RPMI7951 (cell line): ENCODE data around the gene BRI3. TPM values are rescaled to one million over a fixed set of nuclear protein-coding genes. Genes with fewer than 3 reads are reported as not detected.

ENCODE experiments used
- DNase-seq: peaks from one replicate; pipeline ENCODE4 v3.0.0-alpha.2; 2012; ENCODE audit warnings: low read depth
- total RNA-seq: library from RNA; depleted of rRNA; stranded (reverse); fragments of >200 nt; shearing (Covaris generic); gene quantifications from 2 replicates; pipeline ENCODE4 v1.2.3, GENCODE V29; 2014

Gene BRI3
- total RNA-seq, 1 experiment from 2014 or later = 76.9 TPM

DNA sequence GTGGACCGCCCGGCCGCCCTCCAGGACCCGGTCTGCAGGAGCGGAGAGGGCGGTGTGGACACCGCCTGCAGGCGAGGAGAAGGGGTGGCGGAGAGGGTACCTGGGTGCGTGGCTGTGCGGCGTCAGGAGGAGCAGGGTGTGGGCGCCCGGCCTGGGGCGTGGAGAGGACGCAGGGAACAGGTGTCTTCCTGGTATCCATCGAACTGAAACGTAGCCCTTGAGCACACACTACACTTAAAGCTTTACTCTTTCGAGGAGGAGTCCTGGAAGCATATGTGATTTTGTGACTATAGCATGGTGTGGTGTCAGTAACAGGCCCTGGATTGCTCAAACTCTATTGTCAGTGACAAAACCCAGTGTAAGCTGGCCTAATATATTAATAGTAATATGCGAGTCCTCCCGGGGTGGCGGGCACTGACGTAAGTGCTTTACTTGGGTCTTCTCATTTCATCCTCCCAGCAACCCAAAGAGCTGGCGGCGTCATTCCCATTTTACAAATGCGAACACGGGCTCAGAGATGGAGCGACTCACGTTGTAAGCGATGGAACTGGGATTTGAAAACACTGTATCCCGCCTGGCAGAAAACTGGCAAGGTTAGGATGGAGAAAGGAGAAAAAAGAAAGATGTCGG is 28.9 kb upstream of the BRI3 start:
- peak; percentile 3 for DNase-seq

- DNase-seq = no peak
Measured at GRCh38 chr7:98254516-98254915, 27.0 kb upstream of the BRI3 start.

GRCh38 chr7:98254951-98255610 is 26.4 kb upstream of the BRI3 start:
- no peak for DNase-seq

DNA sequence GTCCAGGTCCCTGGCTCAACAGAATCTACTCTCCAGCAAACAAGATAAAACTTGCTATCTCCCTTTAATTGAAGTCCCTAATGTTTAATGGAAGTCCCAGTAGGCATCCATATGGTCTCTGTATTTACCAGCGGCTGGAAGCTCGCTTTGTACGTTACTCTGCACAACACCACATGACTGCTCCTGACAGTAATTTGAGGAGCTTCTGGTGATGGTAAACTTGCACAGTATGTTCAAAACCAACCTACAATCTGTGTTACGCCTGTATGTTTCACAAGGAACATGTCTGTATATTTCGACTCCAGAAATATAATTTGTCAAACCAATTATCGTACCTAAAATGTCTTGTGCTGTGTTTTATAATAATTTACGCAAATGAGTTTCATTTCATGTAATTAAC is 25.1 kb upstream of the BRI3 start:
- DNase-seq = no peak

DNA sequence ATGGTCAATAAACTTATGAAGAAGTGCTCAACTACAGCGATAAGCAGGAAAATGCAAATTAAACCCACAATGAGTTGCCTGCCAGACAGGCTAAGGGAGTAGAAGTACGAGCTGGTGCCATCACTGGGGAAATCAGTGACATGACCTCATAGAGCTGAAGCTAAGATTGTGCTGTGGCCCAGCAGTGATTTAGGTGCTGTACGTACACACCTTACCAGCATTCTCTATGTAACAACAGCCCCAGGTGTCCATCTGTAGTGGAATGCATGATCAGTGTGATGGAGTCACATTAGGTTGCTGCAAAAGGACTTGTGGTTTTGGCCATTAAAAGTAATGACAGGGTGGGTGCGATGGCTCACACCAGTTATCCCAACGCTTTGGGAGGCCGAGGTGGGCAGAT is 23.8 kb upstream of the BRI3 start:
- DNase-seq = no peak

GRCh38 chr7:98265841-98266271 is 15.6 kb upstream of the BRI3 start:
- DNase-seq = peak; percentile 41

DNA sequence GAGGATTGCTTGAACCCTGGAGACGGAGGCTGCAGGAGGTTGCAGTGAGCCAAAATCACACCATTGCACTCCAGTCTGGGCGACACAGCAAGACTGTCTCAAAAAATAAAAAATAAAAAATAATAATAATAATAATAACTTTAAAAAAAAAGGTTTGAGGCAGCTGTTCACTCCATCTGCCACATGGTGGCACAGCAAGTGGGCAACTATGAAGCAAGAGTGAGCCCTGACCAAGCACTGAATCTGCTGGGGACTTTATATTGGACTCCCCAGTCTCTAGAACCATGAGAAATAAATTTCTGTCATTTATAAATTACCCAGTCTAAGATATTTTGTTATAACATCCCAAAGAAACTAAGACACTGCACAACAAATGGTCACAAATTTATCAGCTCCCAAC is 14.6 kb upstream of the BRI3 start:
- peak; percentile 21 for DNase-seq

- DNase-seq = no peak
Measured at GRCh38 chr7:98267303-98267702, 14.2 kb upstream of the BRI3 start.

GRCh38 chr7:98276241-98276761 is 5.2 kb upstream of the BRI3 start:
- no peak for DNase-seq

DNA sequence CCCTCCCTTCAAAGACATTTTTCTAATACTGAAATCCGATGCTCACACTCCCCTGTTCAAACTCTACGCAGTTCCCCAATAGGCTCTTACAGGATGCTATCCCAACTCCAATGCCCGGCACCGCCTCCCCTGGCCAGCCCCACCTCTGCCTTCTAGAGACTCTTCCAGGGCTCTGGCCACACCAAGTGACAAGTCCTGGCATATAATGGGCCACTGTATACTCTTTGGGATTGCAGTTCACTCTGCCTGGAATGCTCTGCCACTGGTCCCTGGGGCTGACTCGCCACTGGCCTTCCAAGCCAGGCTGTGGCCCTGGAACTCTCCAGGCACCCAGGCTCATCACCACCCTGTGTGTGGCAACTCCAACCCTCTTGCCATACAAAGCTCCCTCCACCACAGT is 3.1 kb upstream of the BRI3 start:
- DNase-seq = no peak

- no peak for DNase-seq
Measured at GRCh38 chr7:98278936-98279335, 2.5 kb upstream of the BRI3 start.

GRCh38 chr7:98280296-98280695 is 1.2 kb upstream of the BRI3 start:
- DNase-seq = no peak

DNA sequence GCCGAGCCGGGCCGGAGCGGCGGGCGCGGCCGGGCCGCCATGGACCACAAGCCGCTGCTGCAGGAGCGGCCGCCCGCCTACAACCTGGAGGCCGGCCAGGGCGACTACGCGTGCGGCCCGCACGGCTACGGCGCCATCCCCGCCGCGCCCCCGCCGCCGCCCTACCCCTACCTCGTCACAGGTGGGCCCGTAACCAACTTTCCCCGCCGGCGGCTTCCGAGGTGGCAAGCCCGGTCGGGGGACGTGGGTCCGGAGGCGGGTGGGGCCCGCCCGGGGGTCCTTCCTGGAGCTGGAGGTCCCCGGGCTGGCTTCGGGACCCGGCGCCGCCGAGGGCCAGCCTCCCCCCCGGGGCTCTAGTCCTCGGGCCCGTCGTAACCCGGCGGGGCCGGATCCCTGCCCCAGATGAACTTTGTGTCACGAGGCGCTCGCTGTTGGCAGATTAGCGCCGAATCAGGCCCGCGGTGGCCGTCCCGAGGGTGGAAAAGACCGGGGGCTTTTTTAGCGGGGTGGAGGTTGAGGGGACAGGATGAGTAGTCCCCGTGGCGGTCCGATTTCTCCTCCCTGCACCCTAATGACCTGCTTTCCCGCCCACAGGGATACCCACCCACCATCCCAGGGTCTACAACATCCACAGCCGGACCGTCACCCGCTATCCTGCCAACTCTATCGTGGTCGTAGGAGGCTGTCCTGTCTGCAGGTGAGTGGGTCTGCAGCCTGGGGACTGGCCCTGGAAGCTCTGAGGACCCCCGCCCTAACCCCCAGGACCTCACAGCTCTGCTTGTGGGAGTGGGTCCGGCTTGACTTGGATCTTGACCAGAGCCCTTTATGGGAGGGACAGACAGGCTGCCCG is 496 bp downstream of the BRI3 start:
- DNase-seq = no peak

GRCh38 chr7:98282703-98283102 is 1.2 kb downstream of the BRI3 start:
- DNase-seq = peak; percentile 26

- DNase-seq = peak; percentile 61
Measured at GRCh38 chr7:98283127-98283886, 1.8 kb downstream of the BRI3 start.

- DNase-seq = no peak
Measured at GRCh38 chr7:98283887-98284222, 2.4 kb downstream of the BRI3 start.

- DNase-seq = peak; percentile 97
Measured at GRCh38 chr7:98284335-98285036, 3.0 kb downstream of the BRI3 start.

GRCh38 chr7:98285157-98286092 is 3.9 kb downstream of the BRI3 start:
- no peak for DNase-seq

GRCh38 chr7:98286093-98286539 is 4.6 kb downstream of the BRI3 start:
- DNase-seq = peak; percentile 87
